Measurements from ENCODE around the gene SWT1. TPM values are rescaled to one million over a fixed set of nuclear protein-coding genes. Genes with fewer than 3 reads are reported as not detected.

The SWT1 gene
- total and polyA plus RNA-seq, 2 of the 13 experiments (the other 11 are each of a cell fraction or from before 2014, with no cell fraction given) = 1.7 to 2.5 TPM

- TF ChIP-seq GZF1 (CRISPR knock-in tag; IDR thresholded peaks at IDR 0.05) (no peak; the same call in 1 of the 2 replicates), SALL1 (CRISPR knock-in tag; IDR thresholded peaks at IDR 0.05) (peak; percentile 64; the same call in 1 of the 2 replicates), FOXP4 (CRISPR knock-in tag; IDR thresholded peaks at IDR 0.05) (peak; percentile 37; the same call in 1 of the 2 replicates), ZNF354B (CRISPR knock-in tag; IDR thresholded peaks at IDR 0.05) (no peak), PHF8 (CRISPR knock-in tag; IDR thresholded peaks at IDR 0.05) (peak; percentile 61), TCF12 (IDR thresholded peaks at IDR 0.05) (no peak), TCF12 (CRISPR knock-in tag; IDR thresholded peaks at IDR 0.05) (no peak), STAT6 (CRISPR knock-in tag; IDR thresholded peaks at IDR 0.05; ENCODE audit: borderline replicate concordance) (peak; percentile 55; the same call in 1 of the 2 replicates), ZNF383 (CRISPR knock-in tag; IDR thresholded peaks at IDR 0.05; ENCODE audit: borderline replicate concordance) (peak; percentile 7; the same call in 1 of the 2 replicates), ZNF335 (CRISPR knock-in tag; IDR thresholded peaks at IDR 0.05) (0 out of 2 replicates have a peak, but pooled peaks have one; percentile 16), FOXA3 (CRISPR knock-in tag; IDR thresholded peaks at IDR 0.05) (peak; percentile 22; the same call in 1 of the 2 replicates), NR2C2 (CRISPR knock-in tag; IDR thresholded peaks at IDR 0.05; ENCODE audit: borderline replicate concordance) (peak; percentile 99), HNRNPL (IDR thresholded peaks at IDR 0.05; ENCODE audit: low read depth, low read length) (no peak), MIXL1 (CRISPR knock-in tag; IDR thresholded peaks at IDR 0.05) (no peak; the same call in 1 of the 2 replicates), ASH2L (IDR thresholded peaks at IDR 0.05; ENCODE audit: insufficient read length, low read depth, low read length) (peak; percentile 60), DBP (CRISPR knock-in tag; IDR thresholded peaks at IDR 0.05; ENCODE audit: not compliant biosample characterization) (no peak), EEA1 (CRISPR knock-in tag; IDR thresholded peaks at IDR 0.05; ENCODE audit: borderline replicate concordance) (no peak), PATZ1 (CRISPR knock-in tag; IDR thresholded peaks at IDR 0.05) (peak; percentile 78), RBM39 (IDR thresholded peaks at IDR 0.05; ENCODE audit: low read depth, low read length, poor library complexity, severe bottlenecking) (no peak), ZNF747 (CRISPR knock-in tag; IDR thresholded peaks at IDR 0.05; ENCODE audit: borderline replicate concordance) (peak; percentile 59; the same call in 1 of the 2 replicates), JARID2 (CRISPR knock-in tag; IDR thresholded peaks at IDR 0.05; ENCODE audit: insufficient replicate concordance) (peak; percentile 18), POGZ (CRISPR knock-in tag; IDR thresholded peaks at IDR 0.05) (peak; percentile 46)
Observed at GRCh38 chr1:185156854-185157598, at the start of gene SWT1, which contains the start of gene TRMT1L (continued).

Measured in HepG2 (cell line).